ENCODE measurements around the gene NANOG.
"Not testable (repeated sequence)": the region's sequence is repeated elsewhere in the genome, so short reads cannot be mapped to it uniquely, and the experiment has no call there.

NANOG gene

DNA sequence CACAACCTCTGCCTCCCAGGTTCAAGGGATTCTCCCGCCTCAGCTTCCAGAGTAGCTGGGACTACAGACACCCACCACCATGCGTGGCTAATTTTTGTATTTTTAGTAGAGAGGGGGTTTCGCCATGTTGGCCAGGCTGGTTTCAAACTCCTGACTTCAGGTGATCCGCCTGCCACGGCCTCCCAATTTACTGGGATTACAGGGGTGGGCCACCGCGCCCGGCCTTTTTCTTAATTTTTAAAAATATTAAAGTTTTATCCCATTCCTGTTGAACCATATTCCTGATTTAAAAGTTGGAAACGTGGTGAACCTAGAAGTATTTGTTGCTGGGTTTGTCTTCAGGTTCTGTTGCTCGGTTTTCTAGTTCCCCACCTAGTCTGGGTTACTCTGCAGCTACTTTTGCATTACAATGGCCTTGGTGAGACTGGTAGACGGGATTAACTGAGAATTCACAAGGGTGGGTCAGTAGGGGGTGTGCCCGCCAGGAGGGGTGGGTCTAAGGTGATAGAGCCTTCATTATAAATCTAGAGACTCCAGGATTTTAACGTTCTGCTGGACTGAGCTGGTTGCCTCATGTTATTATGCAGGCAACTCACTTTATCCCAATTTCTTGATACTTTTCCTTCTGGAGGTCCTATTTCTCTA is at the start of gene NANOG:
Gene NANOG, plus strand, starts transcription at position 519 of the 645 bp plus-strand sequence. CDS start 213 bp downstream, outside the sequence.
- not testable (repeated sequence) for DNase-seq

DNA sequence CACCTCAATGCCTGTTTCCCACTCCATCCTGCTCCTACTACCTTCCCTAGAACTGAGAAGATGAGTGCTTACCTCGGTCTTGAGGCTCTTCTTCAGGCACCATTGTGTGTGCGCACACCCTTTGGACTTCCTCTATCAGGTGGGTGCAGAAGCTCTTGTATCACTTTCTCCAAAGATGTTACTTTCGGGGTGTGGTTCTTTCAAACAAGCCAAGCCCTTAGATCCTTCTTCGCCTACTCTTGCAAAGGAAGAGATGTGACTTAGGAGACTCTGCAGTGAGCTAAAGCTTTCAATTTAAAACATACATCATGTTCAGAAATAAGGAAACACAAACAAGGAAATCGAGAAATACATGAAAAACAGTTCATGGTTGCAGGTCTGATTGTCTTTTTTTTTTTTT is 42.0 kb upstream of the NANOG start, which contains the start of gene CLEC4C:
Gene CLEC4C, minus strand, starts transcription at position 130 of the 400 bp plus-strand sequence. Its CDS starts 27 bp downstream, at position 103.
- DNase-seq, result peak; percentile 30

DNA sequence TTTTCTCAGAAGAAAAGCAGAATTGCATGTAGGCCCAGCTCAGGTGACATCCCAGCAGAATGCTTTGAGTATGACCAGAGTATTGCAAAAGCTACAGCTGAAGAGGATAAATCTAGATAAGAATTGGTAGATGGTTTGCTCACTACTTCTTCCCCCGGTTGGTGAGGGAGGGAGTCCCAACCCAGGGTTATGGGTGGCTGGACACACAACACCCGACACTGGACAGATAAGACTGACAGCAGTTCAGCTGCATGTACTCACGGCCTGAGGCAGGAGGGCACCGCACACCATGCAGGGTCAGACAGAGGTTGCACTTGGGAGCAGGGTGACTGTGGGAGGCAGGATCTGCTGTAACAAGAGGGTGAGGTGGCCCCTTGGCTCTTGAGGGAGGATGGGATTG is 40.4 kb upstream of the NANOG start:
- peak; percentile 77 for DNase-seq

DNA sequence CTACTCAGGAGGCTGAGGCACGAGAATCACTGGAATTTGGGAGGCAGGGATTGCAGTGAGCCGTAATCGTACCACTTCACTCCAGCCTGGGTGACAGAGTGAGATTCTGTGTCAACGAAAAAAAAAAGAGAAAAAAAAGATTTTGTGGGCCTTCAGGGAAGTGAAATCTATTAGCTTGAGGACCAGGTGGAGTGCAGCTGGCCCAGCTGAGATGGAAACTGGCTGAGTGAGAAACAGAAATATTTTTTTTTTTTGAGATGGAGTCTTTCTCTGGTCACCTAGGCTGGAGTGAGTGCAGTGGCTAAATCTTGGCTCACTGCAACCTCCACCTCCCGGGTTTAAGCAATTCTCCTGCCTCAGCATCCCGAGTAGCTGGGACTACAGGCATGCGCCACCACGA is 39.8 kb upstream of the NANOG start:
- no peak for DNase-seq

DNA sequence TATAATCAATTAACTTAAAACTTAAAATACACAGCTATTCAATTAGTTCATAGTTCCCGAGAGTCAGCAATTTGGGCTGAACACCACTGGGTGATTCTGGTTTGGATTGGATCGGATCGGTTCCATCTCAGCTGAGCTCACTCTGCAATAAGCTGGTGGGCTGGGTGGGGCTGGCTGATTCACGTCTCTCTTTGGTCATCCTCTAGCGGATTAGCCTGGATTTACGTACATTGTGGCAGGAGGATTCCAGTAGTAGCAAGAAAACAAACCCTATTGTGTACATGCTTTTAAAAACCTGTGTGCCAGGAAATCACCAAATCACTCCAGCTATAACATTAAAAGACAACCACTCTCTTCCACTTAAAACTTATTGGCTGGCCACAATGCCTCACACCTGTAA is 38.9 kb upstream of the NANOG start:
- DNase-seq, result no peak

DNA sequence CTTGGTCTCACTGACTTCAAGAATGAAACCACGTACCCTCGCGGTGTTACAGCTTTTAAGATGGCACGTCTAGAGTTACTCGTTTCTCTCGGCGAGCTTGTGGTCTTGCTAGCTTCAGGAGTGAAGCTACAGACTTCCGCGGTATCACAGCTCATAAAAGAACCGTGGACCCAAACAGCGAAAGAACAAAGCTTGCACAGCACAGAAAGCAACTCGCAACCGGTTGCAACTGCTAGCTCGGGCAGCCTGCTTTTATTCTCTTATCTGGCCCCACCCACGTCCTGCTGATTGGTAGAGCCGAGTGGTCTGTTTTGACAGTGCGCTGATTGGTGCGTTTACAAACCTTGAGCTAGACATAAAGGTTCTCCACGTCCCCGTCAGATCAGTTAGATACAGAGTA is 37.8 kb upstream of the NANOG start:
- DNase-seq, result no peak

DNA sequence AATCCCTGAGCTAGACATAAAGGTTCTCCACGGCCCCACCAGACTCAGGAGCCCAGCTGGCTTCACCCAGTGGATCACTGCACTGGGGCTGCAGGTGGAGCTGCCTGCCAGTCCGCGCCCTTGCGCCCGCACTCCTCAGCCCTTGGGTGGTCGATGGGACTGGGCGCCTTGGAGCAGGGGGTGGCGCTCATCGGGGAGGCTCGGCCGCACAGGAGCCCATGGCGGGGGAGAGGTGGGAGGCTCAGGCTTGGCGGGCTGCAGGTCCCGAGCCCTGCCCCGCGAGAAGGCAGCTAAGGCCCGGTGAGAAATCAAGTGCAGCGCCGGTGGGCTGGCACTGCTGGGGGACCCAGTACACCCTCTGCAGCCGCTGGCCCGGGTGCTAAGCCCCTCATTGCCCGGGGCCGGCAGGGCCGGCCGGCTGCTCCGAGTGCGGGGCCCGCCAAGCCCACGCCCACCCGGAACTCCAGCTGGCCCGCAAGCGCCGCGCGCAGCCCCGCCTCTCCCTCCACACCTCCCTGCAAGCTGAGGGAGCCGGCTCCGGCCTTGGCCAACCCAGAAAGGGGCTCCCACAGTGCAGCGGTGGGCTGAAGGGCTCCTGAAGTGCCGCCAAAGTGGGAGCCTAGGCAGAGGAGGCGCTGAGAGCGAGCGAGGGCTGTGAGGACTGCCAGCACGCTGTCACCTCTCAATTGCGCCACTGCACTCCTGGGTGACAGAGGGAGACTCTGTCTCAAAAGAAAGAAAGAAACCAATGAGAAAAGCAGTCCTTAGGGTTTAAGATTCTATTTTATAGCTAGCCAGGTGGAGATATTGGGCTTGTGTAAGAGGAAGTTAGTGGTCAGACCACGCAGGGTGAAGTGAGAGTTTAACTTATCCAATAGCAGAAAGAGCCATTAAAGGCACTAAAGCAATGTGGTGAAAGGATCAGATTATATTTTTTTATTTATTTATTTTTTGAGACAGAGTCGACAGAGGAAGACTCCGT is 37.0 kb upstream of the NANOG start:
- DNase-seq, result peak; percentile 79

DNA sequence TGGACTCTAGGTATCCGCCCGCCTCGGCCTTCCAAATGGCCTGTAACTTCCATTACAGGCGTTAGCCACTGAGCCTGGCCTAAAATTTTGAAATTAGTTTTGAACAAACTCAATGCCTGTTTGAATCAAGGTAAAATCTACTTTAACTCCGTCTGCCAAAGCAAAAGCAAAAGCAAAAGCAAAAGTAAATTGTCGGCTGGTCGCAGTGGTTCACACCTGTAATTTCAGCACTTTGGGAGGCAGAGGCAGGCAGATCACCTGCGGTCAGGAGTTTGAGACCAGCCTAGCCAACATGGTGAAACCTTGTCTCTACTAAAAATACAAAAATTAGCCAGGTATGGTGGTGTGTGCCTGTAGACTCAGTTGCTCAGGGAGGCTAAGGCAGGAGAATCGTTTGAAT is 33.5 kb upstream of the NANOG start:
- not testable (repeated sequence) for DNase-seq

DNA sequence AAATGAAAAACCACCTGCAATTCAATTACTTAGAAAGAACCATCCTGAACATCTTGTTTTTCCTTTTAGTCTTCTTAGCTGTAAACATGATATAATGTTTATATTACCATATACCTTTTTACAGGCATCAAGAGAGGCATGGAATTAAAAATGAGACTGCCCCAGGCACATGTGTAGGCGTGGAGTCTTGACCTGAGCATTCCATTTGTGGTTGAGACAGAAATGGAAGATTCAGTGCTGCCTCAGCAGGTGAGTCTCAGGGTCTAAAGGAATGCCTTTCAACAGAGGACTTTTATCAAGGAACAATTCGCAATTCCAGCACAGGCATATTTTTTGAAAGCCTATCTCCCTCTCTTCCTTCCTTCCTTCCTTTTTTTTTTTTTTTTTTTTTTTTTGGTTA is 32.2 kb upstream of the NANOG start:
- no peak for DNase-seq

DNA sequence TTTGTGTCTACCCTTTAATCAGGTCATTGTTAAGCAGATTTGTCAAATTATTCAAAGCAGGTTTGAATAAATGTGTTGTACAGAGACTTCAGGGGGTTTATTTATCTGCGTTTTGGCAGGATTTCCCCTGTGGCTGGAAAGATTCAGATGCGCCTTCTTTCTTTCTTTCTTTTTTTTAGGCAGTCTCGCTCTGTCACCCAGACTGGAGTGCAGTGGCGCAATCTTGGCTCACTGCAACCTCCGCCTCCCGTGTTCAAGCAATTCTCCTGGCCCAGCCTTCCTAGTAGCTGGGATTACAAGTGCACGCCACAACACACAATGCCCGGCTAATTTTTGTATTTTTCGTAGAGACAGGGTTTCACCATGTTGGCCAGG is 30.4 kb upstream of the NANOG start:
- DNase-seq, result no peak

DNA sequence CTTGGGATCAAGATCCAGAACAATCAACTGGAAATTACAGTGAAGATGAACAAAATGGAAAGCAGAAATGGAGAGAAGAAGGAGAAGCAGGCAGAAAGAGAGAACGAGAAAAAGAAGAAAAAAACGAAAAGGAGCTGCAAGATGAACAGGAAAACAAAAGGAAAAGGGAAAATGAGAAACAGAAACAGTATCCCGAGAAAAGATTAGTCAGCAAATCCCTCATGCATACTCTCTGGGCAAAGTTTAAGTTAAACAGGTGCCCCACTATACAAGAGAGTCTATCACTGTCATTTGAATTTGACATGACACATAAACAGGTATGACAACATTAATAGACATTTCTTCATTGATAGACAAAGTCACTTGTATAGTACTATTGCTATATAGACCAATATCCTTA is 19.2 kb upstream of the NANOG start:
- no peak for DNase-seq

DNA sequence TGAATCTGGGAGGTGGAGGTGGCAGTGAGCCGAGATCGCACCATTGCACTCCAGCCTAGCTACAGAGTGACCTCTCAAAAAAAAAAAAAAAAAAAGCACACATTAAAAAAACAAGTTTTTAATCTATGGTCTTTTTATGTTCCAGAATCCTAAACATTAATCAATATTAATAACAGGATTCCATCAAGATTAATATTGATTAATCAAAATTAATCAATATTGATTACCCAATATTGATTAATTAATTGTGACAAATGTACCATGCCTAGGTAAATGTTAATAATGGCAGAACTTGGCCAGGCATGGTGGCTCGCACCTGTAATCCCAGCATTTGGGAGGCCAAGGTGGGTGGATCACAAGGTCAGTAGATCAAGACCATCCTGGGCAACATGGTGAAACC is 7.9 kb upstream of the NANOG start:
- DNase-seq, result no peak

DNA sequence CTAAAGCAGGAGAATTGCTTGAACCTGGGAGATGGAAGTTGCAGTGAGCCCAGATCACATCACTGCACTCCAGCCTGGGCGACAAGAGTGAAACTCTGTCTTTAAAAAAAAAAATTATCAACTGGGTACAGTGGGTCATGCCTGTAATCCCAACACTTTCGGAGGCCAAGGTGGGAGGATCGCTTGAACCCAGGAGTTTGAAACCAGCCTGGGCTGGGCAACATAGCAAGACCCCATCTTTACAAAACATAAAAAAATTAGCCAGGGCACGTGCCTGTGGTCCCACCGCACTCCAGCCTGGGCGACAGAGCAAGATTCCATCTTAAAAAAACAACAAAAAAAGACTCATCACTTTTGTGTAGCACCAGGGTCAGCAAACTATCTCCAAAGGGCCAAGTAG is 7.1 kb upstream of the NANOG start:
- no peak for DNase-seq

DNA sequence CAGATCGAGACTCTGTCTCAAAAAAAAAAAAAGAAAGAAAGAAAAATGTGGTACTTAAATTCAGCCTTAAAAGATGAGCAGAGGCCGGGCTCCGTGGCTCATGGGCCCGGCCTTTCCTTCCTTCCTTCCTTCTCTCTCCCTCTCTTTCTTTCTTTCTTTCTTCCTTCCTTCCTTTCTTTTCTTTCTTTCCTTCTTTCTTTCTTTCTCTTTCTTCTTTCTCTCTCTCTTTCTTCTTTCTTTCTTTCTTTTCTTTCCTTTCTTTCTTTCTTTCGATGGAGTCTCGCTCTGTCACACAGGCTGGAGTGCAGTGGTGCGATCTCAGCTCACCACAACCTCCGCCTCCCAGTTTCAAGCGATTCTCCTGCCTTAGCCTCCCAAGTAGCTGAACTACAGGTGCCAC is 5.8 kb upstream of the NANOG start:
- not testable (repeated sequence) for DNase-seq

DNA sequence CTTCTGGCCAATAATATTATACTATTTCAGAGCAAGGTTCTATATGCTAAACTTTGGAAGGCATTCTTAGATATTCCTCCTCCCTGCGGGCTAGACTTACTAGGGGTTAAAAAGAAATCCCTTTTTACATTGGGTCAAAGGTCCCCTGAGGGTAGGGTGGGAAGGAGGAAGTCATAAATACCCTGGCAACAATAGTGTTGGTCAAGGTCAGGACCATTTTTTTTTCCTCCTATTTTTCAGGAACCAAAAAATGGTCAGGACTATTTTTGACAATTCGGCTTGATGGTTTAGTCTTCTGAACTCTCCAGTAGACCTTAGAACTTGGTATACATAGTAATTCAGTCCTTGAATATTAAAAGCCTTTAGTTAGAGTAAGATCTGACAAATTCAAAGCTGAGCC is 4.5 kb upstream of the NANOG start:
- no peak for DNase-seq

DNA sequence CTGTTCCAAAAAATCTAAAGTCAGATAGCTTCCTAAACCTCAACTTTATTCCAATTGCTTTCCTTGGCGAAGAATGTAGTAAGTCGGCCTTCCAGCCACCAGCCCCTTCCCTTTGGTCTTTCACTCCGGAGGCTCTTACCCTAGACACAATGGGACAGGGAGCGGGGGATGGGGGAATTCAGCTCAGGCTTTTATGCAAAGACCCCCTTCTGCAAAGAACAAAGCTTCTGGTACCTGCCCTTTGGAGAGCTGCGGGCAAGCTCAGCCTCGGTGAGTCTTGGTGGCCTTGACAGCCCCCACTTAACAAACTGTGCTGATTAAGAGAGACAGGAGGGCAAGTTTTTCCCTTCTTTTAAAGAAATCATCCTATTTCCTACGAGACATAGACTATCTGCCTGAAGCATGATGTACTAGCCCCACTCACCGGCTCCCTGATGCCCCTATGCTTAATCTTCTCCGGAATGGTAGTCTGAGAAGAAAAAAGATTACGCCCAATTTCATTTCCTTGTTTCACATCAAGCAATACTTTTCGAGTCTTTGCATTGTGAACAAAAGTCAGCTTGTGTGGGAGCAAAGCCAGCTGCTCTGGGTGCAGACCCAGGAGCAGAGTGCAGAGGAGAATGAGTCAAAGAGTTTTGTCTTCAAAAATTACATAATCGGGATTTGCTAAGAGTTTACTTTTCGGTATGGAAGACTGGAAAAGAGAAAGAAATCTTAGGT is 1.5 kb upstream of the NANOG start:
- no peak for DNase-seq

DNA sequence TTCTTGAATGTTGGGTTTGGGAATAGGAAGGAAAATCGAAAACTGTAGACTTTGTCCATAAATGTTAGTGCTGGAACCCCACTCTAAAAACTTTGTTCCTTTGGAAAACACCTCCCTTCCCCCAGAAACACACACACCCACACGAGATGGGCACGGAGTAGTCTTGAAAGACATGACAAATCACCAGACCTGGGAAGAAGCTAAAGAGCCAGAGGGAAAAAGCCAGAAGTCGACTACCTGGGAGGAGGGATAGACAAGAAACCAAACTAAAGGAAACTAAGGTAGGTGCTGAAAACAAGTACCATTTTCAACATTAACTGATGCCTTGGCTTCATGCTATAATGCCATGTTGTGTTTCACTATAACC is 925 bp upstream of the NANOG start:
- DNase-seq, result no peak

DNA sequence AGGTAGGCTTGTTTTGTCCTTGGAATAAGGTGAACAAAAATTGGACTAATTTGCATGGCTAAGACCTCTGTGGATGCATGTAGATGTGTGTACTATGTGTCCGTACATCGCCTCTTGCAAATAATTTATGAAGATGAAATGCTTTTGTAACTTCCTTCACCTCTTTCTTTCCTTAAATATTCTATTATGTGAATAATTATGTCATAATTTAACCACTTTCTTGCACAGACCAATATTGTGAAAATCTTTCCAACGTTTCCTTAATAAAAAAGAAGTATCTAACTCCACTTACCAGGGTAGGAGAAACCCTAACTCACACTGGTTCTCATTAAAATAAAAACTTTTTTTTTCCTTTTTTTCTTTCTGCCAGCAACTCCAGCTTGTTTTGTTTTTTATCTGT is 4.0 kb downstream of the NANOG start:
- no peak for DNase-seq

DNA sequence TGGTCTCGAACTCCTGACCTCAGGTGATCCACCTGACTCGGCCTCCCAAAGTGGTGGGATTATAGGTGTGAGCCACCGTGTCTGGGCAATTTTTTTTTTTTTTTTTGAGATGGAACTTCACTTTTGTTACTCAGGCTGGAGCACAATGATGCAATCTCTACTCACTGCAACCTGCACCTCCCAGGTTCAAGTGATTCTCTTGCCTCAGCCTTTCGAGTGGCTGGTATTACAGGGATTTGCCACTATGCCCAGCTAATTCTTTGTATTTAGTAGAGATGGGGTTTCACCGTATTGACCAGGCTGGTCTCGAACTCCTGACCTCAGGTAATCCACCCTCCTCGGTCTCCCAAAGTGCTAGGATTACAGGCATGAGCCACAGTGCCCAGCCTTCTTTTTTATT is 8.1 kb downstream of the NANOG start:
- DNase-seq, result not testable (repeated sequence)

DNA sequence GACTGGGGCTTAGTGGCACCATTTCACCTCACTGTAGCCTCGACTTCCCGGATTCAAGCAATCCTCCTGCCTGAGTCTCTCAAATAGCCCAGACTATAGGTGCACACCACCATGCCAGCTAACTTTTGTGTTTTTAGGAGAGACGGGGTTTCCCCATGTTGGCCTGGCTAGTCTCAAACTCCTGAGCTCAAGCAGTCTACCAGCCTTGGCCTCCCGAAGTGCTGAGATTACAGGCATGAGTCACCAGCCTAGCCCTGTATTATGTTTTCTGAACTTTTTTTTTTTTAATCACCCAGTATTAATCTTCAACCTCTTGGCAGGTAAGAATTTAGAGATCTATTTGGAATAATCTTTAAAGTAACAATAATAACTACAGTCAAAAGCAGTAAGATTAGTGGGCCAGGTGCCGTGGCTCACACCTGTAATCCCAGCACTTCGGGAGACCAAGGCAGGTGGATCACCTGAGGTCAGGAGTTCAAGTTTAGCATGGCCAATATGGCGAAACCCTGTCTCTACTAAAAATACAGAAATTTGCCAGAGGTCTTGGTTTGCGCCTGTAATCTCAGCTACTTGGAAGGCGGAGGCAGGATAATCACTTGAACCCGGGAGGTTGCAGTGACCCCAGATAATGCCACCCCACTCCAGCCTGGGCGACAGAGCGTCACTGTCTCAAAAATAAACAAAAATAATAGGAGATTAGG is 8.6 kb downstream of the NANOG start:
- DNase-seq, result no peak

DNA sequence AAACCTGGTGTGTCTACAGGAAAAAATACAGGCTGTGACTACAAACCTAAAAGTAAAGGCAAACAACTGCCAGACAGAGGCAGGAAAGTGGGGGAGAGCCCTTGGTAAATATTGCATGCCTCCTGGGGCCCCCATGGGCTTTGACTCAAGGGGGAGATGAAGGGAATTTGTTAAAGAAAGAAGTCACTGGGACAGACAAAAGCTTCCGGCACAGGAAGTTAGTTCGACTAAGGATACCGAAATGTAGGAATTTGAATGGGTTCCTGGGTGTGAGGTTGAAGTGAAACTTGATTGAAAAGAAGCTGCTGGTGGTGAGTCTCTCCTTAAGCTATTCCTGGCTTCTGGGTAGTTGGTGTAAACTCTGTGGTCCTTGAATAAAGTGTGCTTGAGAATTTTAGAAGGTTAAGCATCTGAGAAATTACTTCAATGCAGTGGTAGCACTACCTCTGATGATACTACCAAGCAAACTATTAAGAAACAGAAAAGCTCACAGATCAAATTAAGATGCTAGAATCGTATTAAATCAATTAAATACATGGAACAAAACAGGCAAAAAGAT is 9.6 kb downstream of the NANOG start:
- DNase-seq, result not testable (repeated sequence)

DNA sequence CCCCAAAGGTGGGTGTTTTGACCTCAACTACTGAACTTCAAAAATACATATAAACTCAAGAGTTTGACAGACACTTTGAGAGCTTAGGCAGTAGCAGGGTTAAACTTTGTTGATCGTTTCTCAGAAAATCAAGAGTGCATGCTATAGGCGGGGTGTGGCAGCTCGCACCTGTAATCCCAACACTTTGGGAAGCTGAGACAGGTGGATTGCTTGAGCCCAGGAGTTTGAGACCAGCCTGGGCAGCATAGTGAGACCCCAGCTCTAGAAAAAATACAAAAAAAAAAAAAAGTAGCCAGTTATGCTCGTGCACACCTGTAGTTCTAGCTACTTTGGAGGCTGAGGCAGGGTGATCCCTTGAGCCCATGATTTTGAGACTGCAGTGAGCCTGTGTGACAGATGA is 12.3 kb downstream of the NANOG start:
- DNase-seq, result no peak

DNA sequence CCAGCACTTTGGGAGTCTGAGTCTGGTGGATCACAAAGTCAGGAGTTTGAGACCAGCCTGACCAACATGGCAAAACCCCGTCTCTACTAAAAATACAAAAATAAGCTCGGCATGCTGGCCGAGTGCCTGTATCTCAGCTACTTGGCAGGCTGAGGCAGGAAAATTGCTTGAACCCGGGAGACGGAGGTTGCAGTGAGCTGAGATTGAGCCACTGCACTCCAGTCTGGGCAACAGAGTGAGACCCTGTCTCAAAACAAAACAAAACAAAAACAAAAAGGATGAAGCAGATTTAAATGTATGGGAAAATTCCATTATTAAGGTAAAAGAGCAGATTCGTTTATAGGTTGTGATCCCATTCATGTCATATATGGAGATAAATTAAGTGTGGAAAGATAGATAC is 17.1 kb downstream of the NANOG start:
- not testable (repeated sequence) for DNase-seq

All from hematopoietic multipotent progenitor cell treated with erythropoietin and hydrocortisone succinate and interleukin-3 and kit ligand, for 4 days (in vitro differentiated cells).